Measurements from ENCODE around the gene SCAMP4. TPM values are rescaled to one million over a fixed set of nuclear protein-coding genes. Genes with fewer than 3 reads are reported as not detected.

Gene SCAMP4
- total RNA-seq, 1 donor = 70.6 TPM

DNA sequence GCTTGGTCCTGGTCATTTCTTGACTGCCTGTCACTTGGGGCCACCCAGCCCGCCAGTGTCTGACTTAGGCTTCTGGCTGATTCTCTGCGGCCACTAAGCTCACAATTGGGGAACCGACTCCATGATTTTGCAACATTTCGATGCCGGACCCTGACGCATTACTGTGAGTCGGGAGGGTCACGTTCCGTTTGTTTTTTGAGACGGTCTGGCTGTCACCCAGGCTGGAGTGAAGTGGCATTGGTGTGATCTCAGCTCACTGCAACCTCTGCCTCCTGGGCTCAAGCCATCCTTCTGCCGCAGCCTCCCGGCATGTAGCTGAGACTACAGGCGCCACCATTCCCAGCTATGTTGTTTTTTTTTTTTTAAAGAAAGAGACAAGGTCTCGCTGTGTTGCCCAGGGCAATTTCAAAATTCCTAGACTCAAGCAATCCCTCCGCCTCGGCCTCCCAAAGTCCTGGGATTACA, 3.2 kb upstream of the SCAMP4 start:
- Histone ChIP-seq H3K4me2 (ENCODE audit: insufficient read depth, low read length) (no peak overlapping the region), H2AFZ (ENCODE audit: low read length) (no peak overlapping the region), H3K36me3 (ENCODE audit: insufficient read depth, low read length) (no peaks in the 10 kb centered on the region), H4K20me1 (ENCODE audit: insufficient read depth, low read length) (no peaks in the 10 kb centered on the region), H3K9me3 (ENCODE audit: low read depth, low read length) (no peaks in the 10 kb centered on the region), H3K27me3 (ENCODE audit: insufficient read depth, low read length) (no peaks in the 10 kb centered on the region), H3K4me1 (ENCODE audit: insufficient read depth, low read length) (peaks cover 14% of the 10 kb centered on the region), H3K27ac (ENCODE audit: low read depth, low read length) (no peak overlapping the region), H3K4me3 (ENCODE audit: insufficient read depth, low read length) (no peak overlapping the region), H3K79me2 (ENCODE audit: insufficient read depth, low read length) (peaks cover 15% of the 10 kb centered on the region)
- TF ChIP-seq, protein P1, sequence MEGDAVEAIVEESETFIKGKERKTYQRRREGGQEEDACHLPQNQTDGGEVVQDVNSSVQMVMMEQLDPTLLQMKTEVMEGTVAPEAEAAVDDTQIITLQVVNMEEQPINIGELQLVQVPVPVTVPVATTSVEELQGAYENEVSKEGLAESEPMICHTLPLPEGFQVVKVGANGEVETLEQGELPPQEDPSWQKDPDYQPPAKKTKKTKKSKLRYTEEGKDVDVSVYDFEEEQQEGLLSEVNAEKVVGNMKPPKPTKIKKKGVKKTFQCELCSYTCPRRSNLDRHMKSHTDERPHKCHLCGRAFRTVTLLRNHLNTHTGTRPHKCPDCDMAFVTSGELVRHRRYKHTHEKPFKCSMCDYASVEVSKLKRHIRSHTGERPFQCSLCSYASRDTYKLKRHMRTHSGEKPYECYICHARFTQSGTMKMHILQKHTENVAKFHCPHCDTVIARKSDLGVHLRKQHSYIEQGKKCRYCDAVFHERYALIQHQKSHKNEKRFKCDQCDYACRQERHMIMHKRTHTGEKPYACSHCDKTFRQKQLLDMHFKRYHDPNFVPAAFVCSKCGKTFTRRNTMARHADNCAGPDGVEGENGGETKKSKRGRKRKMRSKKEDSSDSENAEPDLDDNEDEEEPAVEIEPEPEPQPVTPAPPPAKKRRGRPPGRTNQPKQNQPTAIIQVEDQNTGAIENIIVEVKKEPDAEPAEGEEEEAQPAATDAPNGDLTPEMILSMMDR (IDR thresholded peaks at IDR 0.05; ENCODE audit: extremely low read depth, low read depth, low read length) = no peak
- no peak for DNase-seq (ENCODE audit: insufficient read length, low spot score, missing footprints)

DNA sequence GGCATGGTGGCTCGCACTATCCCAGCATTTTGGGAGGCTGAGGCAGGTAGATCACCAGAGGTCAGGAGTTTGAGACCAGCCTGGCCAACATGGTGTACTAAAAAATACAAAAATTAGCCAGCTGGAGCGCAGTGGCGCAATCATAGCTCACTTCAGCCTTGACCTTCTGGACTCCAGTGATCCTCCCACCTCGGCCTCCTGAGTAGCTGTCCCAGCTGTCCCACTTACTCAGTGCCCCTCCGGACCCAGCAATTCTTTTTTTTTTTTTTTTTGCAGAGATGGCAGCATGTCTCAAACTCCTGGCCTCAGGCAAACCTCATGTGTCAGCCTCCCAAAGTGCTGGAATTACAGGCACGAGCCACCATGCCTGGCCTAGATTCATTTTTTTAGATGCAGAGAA, 2.3 kb upstream of the SCAMP4 start:
- H3K27ac ChIP-seq (ENCODE audit: low read depth, low read length) = no peak overlapping the region
- H3K9me3 ChIP-seq (ENCODE audit: low read depth, low read length) = no peaks in the 10 kb centered on the region
- H2AFZ ChIP-seq (ENCODE audit: low read length) = no peak overlapping the region
- H3K79me2 ChIP-seq (ENCODE audit: insufficient read depth, low read length) = peaks cover 24% of the 10 kb centered on the region
- TF ChIP-seq, protein P1 (IDR thresholded peaks at IDR 0.05; ENCODE audit: extremely low read depth, low read depth, low read length) = no peak
- no peak overlapping the region for H3K4me2 ChIP-seq (ENCODE audit: insufficient read depth, low read length)
- peaks cover 1% of the 10 kb centered on the region for H4K20me1 ChIP-seq (ENCODE audit: insufficient read depth, low read length)
- no peaks in the 10 kb centered on the region for H3K27me3 ChIP-seq (ENCODE audit: insufficient read depth, low read length)
- DNase-seq (ENCODE audit: insufficient read length, low spot score, missing footprints) = no peak
- peaks cover 11% of the 10 kb centered on the region for H3K4me1 ChIP-seq (ENCODE audit: insufficient read depth, low read length)
- H3K4me3 ChIP-seq (ENCODE audit: insufficient read depth, low read length) = no peak overlapping the region
- H3K36me3 ChIP-seq (ENCODE audit: insufficient read depth, low read length) = no peaks in the 10 kb centered on the region

DNA sequence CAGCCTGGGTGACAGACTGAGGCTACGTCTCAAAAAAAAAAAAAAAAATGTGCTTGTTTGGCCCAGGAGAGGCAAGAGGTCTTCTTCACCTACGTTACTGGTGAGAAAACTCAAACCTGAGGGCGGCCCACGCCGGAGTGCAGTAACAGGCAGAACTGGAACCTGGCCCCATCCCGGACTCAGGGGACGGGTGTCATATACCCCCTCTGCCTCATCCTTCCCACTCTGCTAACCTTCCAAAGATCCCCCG, 414 bp upstream of the SCAMP4 start:
- peak overlapping the region; percentile 51 for H3K27ac ChIP-seq (ENCODE audit: low read depth, low read length)

DNA sequence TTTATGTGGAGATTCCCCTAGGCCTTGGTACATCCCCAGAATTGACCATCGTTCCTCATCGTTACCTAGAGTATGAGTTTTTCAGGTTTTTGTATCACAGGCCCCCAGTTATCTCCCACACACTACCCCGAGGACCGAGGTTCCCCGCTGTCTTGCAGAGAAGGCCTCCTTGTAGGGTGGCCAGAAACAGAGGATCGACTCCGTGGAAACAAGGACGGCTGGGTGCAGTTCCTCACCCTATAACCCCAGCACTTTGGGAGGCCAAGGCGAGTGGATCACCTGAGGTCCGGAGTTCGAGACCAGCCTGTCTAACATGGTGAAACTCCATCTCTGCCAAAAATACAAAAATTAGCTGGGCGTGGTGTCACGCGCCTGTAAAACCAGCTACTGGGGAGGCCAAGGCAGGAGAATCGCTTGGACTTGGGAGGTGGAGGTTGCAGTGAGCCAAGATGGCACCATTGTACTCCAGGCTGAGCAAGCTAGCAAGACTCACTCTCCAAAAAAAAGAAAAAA, 720 bp downstream of the SCAMP4 start:
- Histone ChIP-seq H4K20me1 (ENCODE audit: insufficient read depth, low read length) (peaks cover 20% of the 10 kb centered on the region), H3K27me3 (ENCODE audit: insufficient read depth, low read length) (no peaks in the 10 kb centered on the region), H2AFZ (ENCODE audit: low read length) (peak overlapping the region; percentile 78), H3K4me2 (ENCODE audit: insufficient read depth, low read length) (peak overlapping the region; percentile 85), H3K79me2 (ENCODE audit: insufficient read depth, low read length) (peaks cover 52% of the 10 kb centered on the region), H3K4me1 (ENCODE audit: insufficient read depth, low read length) (peaks cover 16% of the 10 kb centered on the region), H3K27ac (ENCODE audit: low read depth, low read length) (peak overlapping the region; percentile 60), H3K4me3 (ENCODE audit: insufficient read depth, low read length) (peak overlapping the region; percentile 91), H3K9me3 (ENCODE audit: low read depth, low read length) (no peaks in the 10 kb centered on the region), H3K36me3 (ENCODE audit: insufficient read depth, low read length) (no peaks in the 10 kb centered on the region)
- no peak for DNase-seq (ENCODE audit: insufficient read length, low spot score, missing footprints)
- TF ChIP-seq, protein P1 (IDR thresholded peaks at IDR 0.05; ENCODE audit: extremely low read depth, low read depth, low read length) = no peak

More for the DNA sequence above, 414 bp upstream of the SCAMP4 start:
- TF ChIP-seq, protein P1 (IDR thresholded peaks at IDR 0.05; ENCODE audit: extremely low read depth, low read depth, low read length) = no peak
- H3K9me3 ChIP-seq (ENCODE audit: low read depth, low read length) = no peaks in the 10 kb centered on the region
- H3K4me3 ChIP-seq (ENCODE audit: insufficient read depth, low read length) = peak overlapping the region; percentile 91
- peaks cover 15% of the 10 kb centered on the region for H4K20me1 ChIP-seq (ENCODE audit: insufficient read depth, low read length)
- peaks cover 11% of the 10 kb centered on the region for H3K4me1 ChIP-seq (ENCODE audit: insufficient read depth, low read length)
- peak overlapping the region; percentile 84 for H2AFZ ChIP-seq (ENCODE audit: low read length)
- peak overlapping the region; percentile 81 for H3K4me2 ChIP-seq (ENCODE audit: insufficient read depth, low read length)
- no peak for DNase-seq (ENCODE audit: insufficient read length, low spot score, missing footprints)
- H3K36me3 ChIP-seq (ENCODE audit: insufficient read depth, low read length) = no peaks in the 10 kb centered on the region
- H3K27me3 ChIP-seq (ENCODE audit: insufficient read depth, low read length) = no peaks in the 10 kb centered on the region
- peaks cover 42% of the 10 kb centered on the region for H3K79me2 ChIP-seq (ENCODE audit: insufficient read depth, low read length)
